Spleen (tissue), 7 donors: ENCODE measurements around the gene CCNY.

ENCODE experiments used
- POLR2A ChIP-seq, 3 donors: fragments of 450-650 bp; IDR thresholded peaks; one replicate each; pipeline ENCODE4 v1.5.1; 2017; ENCODE audit warnings: antibody characterized with exemption in 3 of 3, mild to moderate bottlenecking in 1 of 3
- POLR2AphosphoS5 ChIP-seq, 3 donors: sonication (generic); formaldehyde crosslinking; IDR thresholded peaks; one replicate each; pipeline ENCODE4 v1.5.1; 2017; ENCODE audit warnings: antibody characterized with exemption in 3 of 3
- TF ChIP-seq, protein P1 (sequence below), 11 experiments: fragments of 200-600 bp in 7 of 11; fragments of 450-650 bp in 4 of 11; sonication (generic) in 4 of 11; IDR thresholded peaks in 8 of 11; conservative IDR thresholded peaks in 3 of 11; 1 replicate in 7 of 11; 2 replicates in 4 of 11; pipeline versions ENCODE4 v1.4.0 to v1.8.0; 2016 to 2021; ENCODE audit warnings: antibody characterized with exemption in 11 of 11, inconsistent platforms in 4 of 11, mild to moderate bottlenecking in 1 of 11
- donor health status: DM: no; HTN: no; CAD: no; lungs with moderate emphysema.
- donor health status: DM: no; HTN: no; CAD: no.
- donor health status: DM: no; HTN: no; CAD: no.

DNA sequence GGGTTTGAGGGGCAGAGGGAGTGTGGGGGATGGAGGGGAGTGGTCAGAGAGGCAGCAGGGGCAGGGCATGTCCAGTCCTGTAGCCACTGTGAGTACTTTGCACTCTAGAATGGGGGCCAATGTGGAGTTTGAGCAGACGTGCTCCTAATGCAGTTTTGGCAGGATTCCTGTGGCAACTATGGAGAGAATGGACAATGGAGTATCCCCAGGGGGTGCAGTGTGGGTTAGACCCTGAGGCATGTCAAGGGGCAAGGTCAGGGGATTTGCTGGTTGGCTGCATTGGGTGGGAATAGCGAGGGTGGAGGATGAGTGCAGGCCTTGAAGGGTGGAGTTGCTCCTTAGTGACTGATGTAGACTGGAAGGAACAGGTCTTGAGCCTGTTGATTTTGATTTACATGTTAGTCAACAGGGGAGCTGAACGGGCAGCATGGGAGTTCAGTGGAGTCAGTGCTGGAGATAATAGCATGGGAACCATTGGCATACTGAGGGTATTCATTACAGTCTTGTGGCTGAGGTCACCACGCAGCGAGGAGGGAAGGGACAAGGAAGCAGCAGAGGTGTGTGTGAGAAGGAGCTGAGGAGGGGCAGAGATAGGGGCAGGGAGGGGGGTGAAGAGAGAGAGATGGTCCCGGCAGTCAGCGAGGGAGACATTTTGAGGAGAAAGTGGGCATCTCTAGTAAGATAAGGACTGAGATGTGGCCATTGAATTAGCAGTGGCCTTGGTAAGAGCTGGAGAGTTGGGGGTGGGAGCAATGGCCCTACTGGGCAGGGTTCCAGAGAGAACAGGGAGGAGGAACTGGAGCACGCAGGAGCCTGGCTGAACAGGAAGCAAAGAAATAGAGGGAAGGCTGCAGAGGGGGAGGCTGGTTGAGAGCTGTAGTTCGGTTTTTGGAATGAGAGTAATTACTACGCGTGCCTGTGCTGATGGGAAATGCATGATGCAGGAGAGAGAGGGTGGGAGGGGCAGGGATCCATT is 112.7 kb downstream of the CCNY start:
- TF ChIP-seq, protein P1, sequence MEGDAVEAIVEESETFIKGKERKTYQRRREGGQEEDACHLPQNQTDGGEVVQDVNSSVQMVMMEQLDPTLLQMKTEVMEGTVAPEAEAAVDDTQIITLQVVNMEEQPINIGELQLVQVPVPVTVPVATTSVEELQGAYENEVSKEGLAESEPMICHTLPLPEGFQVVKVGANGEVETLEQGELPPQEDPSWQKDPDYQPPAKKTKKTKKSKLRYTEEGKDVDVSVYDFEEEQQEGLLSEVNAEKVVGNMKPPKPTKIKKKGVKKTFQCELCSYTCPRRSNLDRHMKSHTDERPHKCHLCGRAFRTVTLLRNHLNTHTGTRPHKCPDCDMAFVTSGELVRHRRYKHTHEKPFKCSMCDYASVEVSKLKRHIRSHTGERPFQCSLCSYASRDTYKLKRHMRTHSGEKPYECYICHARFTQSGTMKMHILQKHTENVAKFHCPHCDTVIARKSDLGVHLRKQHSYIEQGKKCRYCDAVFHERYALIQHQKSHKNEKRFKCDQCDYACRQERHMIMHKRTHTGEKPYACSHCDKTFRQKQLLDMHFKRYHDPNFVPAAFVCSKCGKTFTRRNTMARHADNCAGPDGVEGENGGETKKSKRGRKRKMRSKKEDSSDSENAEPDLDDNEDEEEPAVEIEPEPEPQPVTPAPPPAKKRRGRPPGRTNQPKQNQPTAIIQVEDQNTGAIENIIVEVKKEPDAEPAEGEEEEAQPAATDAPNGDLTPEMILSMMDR (IDR thresholded peaks at IDR 0.05 in 8 of 11, conservative IDR thresholded peaks at IDR 0.05 in 3 of 11): no peak
- TF ChIP-seq POLR2A (IDR thresholded peaks at IDR 0.05) (no peak), POLR2AphosphoS5 (IDR thresholded peaks at IDR 0.05) (no peak)
